Activated T-cell treated with anti-CD3 and anti-CD28 coated beads for 48 hours (primary cell): ENCODE data around the gene EIF6.
"Not testable (repeated sequence)": the region's sequence is repeated elsewhere in the genome, so short reads cannot be mapped to it uniquely, and the experiment has no call there.

Experiments
- DNase-seq: peaks from one replicate; pipeline ENCODE4 v3.0.0-alpha.2; 2020; ENCODE audit warnings: low read depth

The EIF6 gene

GRCh38 chr20:35254448-35254999, 30.0 kb downstream of the EIF6 start:
- DNase-seq, result no peak

DNA sequence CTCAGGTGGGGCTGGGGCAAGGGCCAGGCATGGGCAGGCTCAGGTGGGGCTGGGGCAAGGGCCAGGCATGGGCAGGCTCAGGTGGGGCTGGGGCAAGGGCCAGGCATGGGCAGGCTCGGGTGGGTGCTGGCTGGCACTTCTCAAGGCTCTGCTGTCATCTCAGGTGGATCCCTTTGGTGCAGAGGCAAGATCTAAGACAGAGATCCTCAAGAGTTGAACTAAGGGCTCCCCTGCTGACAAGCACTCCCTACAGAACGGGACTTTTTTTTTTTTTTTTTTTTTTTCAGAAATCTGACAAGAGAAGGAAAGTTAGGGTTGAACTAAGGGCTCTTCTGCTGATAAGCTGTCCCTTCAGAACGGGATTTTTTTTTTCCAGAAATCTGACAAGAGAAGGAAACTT, 31.6 kb downstream of the EIF6 start:
- no peak for DNase-seq

DNA sequence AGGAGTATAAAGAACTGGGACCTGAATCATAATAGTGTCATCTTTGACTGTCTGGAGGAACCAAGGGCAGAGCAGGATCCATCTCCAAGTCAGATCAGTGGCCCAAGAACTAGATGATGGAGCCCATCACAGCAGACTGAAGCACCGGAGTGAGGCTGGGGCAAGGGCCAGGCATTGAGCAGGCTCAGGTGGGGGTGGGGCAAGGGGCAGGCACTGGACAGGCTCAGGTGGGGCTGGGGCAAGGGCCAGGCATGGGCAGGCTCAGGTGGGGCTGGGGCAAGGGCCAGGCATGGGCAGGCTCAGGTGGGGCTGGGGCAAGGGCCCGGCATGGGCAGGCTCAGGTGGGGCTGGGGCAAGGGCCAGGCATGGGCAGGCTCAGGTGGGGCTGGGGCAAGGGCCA, 32.0 kb downstream of the EIF6 start:
- DNase-seq, result not testable (repeated sequence)

- no peak for DNase-seq
These were observed 32.5 kb downstream of the EIF6 start for GRCh38 chr20:35252037-35252461.

DNA sequence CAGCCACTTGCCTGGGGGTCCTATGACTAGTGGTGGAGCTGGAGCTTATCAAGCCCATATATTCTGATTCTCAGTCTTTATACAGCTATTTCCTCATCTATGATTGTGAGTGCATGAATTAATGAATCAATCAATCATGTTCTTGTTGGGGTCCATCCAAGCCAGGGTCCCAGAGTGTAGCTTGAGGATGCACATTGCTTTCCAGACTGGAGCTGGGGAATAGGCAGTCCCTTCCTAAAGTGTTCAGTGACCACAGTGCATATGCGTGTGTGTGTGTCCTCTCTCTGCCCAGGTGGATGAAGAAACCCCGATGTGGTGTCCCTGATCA, 33.0 kb downstream of the EIF6 start:
- DNase-seq, result no peak

DNA sequence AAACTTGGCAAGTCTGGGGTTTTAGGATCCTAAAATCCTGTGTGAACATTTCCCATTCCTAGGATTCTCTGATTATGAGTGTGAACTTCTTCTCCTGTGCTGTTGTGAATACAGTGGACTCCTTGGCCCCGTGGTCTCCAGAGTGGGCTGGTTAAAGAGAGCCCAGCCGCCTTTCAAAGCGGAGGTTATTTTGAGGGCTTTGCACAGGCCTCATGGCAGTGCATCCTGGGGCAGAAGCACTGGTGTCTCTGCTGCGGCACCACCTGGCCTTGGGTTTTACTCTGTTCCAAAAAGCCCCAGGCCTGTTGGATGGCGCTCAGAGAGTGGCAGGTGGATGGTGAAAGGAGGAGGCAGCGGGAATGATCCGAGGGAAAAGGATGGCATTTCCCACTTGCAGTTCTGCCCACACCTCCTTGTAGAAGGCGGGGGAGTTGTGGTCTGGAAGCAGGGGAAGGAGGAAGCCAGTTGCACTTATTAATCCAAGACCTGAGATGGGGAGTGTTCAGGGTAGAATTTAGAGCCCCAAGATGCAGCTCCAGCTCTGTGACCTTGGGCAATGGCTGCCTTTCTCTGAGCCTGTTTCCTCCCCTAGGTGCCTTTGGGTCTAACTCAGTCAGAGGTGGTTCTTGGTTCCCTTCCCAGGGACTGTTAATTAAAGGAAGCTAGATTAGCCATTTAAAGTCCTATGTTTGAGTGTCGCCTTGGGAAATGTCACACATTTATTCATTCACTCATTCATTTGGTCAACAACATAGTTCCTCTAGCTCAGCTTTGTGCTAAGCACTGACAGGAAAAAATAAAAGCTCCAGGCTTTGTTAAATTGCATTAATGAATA, 35.7 kb downstream of the EIF6 start:
- no peak for DNase-seq

DNA sequence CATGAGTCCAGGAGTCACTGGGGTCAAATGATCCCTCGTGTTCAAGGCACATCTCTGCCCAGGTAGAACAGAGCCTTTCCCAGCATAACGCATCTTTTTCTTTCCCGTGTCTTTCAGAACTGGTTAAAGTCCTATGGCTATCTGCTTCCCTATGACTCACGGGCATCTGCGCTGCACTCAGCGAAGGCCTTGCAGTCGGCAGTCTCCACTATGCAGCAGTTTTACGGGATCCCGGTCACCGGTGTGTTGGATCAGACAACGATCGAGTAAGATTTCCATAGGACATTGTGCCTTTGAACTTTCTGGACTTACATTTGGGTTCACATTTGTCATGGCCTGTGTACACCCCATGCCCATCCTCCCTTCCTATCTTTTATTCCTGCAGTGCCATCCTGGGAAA, 37.8 kb downstream of the EIF6 start:
- no peak for DNase-seq

DNA sequence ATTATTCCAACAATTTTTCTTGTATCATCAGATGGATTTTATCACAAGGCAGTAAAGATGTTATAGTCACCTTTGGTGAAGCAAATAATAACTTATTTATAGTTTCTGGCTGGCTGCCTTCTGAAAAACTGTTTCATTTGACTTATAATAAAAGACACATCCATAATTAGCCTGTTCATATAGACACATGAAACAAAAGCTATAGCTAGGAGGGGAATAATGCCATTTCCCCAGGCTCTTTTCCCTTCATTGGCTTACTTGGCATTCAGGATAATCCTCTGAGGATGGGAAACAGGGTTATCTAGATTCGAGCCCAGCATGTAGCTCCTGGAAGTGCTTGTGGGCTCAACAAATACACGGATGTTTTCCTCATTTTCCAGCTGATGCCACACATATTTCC, 40.6 kb downstream of the EIF6 start:
- no peak for DNase-seq

DNA sequence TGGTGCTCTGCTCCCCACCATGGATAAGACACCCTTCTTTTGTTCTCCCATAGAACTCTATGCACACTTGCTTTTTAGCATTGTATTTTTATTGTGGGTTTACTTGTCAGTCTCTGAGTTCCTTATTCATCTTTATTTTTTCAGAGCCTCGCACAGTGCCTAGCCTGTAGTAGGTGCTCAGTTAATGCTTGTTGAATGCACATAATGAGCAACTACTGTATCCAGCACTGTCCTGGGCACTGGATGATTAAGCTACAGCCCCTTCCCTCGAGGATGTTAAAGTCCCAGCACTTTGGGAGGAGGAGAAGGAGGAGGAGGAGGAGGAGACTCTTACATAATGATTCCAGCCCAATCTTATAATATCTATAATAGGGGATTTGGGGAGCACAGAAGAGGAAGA, 41.3 kb downstream of the EIF6 start:
- no peak for DNase-seq

DNA sequence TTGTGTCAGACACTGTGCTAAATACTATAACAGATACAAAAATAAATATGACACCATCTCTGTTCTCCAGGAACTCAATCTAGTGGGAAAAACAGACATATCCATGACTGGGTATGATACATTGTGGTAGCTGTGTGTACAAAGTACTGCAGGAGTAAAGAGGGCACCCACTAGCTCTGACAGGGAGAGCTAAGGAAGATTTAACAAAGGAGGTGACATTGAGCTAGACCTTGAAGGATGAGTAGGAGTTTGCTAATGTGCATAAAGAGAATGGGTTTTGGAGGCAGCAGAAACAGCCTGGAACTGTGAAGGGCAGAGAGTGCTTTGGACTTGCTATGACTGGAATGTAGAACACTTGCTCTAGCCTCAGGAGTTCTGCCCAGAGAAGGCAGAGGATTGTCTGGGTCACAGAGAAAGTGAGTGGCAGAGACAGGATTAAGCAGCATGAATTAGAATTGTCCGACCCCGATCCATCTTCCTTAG, 43.7 kb downstream of the EIF6 start:
- DNase-seq, result no peak

- DNase-seq, result no peak
These were observed 44.3 kb downstream of the EIF6 start for GRCh38 chr20:35240083-35240810.

DNA sequence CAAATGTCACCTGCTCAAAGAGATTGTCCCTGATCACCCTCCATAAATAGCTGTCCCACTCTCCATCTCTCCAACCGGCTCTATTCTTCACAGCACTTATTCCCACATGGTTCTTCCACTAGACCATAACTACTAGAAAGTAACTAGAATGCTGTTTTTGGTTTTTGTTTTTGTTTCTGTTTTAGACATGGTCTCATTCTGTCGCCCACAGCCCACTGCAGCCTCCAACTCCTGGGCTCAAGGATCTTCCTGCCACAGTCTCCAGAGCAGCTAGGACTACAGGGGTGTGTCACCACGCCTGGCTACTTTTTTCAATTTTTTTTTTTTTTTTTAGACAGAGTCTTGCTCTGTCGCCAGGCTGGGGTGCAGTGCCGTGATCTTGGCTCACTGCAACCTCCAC, 45.8 kb downstream of the EIF6 start:
- DNase-seq, result no peak

DNA sequence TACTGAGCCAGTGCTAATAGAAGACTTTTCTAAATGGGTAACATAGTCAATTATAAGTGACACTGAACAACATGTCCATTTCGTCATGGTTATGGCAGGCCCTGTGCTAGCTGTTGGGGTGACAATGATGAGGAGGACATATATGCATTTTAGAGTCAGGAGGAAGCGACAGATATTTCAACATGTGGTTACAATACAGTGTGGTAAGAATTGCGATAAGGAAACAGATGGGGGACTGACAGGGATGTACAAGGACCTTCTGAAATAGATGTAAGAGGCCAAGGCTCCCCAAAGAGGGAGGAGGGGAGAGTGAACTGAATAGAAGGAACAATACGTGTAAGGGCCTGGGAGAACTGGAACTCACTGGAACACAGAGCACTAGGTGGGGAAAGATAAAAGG, 46.4 kb downstream of the EIF6 start:
- DNase-seq, result no peak

- DNase-seq, result no peak
These were observed 47.1 kb downstream of the EIF6 start for GRCh38 chr20:35237486-35237885.

- DNase-seq, result no peak
These were observed 48.7 kb downstream of the EIF6 start for GRCh38 chr20:35235881-35236280.

- no peak for DNase-seq
These were observed 52.0 kb downstream of the EIF6 start for GRCh38 chr20:35232575-35232974.
